ENCODE measurements around the gene USP13.

DNA sequence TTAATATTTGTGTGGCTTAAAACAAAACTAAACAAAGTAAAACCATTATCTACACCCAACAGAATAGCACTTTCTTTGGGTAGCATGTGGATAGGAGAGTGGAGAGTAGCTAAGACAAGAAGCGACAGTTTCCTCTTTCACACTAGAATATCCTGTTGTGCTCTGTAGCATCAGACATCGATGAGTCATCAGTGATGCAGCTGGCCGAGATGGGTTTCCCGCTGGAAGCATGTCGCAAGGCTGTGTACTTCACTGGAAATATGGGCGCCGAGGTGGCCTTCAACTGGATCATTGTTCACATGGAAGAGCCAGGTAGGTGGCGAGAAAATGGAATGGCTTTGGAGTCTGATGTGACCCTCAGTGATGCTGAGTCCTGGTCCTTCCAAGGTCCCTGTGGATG lies 108.1 kb downstream of the USP13 start:
- TF ChIP-seq, protein P1, sequence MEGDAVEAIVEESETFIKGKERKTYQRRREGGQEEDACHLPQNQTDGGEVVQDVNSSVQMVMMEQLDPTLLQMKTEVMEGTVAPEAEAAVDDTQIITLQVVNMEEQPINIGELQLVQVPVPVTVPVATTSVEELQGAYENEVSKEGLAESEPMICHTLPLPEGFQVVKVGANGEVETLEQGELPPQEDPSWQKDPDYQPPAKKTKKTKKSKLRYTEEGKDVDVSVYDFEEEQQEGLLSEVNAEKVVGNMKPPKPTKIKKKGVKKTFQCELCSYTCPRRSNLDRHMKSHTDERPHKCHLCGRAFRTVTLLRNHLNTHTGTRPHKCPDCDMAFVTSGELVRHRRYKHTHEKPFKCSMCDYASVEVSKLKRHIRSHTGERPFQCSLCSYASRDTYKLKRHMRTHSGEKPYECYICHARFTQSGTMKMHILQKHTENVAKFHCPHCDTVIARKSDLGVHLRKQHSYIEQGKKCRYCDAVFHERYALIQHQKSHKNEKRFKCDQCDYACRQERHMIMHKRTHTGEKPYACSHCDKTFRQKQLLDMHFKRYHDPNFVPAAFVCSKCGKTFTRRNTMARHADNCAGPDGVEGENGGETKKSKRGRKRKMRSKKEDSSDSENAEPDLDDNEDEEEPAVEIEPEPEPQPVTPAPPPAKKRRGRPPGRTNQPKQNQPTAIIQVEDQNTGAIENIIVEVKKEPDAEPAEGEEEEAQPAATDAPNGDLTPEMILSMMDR (IDR thresholded peaks at IDR 0.05) = no peak
- no peak for TF ChIP-seq POLR2A (IDR thresholded peaks at IDR 0.05)

All from Peyer's patch (tissue), 4 donors.